ENCODE results near the gene NTPCR.
"Not testable (repeated sequence)": the region's sequence is repeated elsewhere in the genome, so short reads cannot be mapped to it uniquely, and the experiment has no call there.

Gene NTPCR, protein sequence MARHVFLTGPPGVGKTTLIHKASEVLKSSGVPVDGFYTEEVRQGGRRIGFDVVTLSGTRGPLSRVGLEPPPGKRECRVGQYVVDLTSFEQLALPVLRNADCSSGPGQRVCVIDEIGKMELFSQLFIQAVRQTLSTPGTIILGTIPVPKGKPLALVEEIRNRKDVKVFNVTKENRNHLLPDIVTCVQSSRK

GRCh38 chr1:232950197-232951176, at the start of gene NTPCR:
Gene NTPCR (plus strand): TSS chr1:232950611. CDS start chr1:232950711, 100 bp downstream.
- DNase-seq (ENCODE audit: low read depth), result peak; percentile 93

- DNase-seq (ENCODE audit: low read depth), result no peak
These were observed 49.6 kb upstream of the NTPCR start for GRCh38 chr1:232900818-232901217.

GRCh38 chr1:232901255-232901654, 49.2 kb upstream of the NTPCR start:
- no peak for DNase-seq (ENCODE audit: low read depth)

GRCh38 chr1:232902774-232903350, 47.5 kb upstream of the NTPCR start:
- no peak for DNase-seq (ENCODE audit: low read depth)

- DNase-seq (ENCODE audit: low read depth), result no peak
These were observed 46.3 kb upstream of the NTPCR start for GRCh38 chr1:232904131-232904530.

DNA sequence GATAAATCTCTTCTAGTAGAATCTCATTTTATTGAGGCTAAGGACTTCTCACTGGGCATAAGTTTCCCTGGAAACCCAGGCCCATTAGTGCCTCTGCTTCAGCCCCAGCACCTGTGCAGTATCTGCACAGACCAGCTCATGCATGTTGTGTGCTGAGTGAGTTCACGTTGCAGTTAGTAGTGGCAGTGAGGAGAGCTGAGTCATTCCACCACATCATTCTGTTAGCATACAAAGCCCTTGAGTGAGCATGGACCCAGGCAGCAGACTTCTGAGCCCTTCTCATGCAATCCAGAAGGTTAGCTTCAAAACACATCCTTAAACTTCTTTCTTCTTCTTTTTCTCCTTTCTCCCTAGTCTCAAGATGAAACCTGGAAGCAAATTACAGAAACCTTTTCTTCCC, 45.8 kb upstream of the NTPCR start:
- no peak for DNase-seq (ENCODE audit: low read depth)

- DNase-seq (ENCODE audit: low read depth), result no peak
These were observed 44.9 kb upstream of the NTPCR start for GRCh38 chr1:232905331-232906034.

DNA sequence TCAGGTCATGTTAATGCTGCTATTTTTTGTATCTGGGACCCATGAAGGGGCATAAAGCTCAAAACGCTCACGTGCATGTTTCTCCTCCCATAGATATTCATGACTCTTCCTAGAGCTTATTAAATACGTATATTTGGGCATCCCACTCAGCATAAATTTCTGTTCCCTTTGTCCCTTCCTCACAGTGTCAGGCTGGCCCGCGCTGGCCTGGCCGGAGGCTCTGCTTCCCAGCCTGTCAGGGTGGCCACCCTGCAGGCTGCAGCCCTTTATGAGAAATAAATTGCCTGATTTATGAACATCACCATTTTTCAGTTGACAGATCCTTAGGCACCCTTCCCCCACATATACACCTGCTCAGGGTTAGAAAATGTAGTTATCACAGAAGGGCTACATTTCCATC, 44.0 kb upstream of the NTPCR start:
- no peak for DNase-seq (ENCODE audit: low read depth)

DNA sequence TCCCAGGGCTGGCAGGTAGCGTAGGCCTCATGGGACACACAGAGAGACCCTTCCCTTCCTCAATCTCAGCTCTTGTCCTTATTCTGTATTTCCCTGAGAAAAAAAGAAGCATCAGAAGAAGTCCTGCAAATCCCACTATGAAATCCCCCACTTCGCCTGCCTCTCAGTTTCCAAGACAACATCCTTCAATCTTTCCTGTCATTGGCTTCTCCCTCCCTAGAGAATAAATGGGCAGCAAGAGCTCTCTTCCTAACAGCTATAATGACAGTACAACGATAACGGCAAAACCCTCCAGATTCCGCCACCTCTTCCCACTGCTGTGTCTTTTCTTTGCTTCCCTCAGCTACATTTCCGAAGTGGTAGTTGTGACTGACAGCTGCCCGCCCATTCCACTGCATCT, 41.6 kb upstream of the NTPCR start:
- DNase-seq (ENCODE audit: low read depth), result no peak

GRCh38 chr1:232909752-232910151, 40.7 kb upstream of the NTPCR start:
- DNase-seq (ENCODE audit: low read depth), result no peak

DNA sequence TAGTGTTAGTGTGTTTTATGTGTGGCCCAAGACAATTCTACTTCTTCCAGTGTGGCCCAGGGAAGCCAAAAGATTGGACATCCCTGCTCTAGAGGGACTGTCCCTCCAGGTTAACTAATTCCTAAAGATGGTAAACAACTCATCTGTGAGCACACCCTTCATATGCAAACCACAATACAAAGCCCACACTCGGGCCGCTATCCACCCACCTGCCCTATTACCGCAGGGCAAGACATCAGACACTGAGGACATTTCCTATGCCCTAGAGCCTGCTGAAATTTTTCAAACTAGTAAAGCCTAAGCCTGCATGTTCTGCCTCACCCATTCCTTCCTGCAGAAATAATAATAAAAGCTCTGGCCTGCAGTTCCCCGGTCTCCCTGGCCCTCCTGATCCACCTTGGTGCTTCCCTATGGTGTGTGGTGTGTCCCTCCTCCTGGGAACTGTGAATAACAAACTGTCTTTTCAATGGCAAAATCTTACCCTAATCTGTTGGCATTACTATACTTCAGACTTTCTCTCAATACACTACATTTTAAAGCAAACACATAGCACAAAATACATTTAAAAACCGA, 39.3 kb upstream of the NTPCR start:
- no peak for DNase-seq (ENCODE audit: low read depth)

DNA sequence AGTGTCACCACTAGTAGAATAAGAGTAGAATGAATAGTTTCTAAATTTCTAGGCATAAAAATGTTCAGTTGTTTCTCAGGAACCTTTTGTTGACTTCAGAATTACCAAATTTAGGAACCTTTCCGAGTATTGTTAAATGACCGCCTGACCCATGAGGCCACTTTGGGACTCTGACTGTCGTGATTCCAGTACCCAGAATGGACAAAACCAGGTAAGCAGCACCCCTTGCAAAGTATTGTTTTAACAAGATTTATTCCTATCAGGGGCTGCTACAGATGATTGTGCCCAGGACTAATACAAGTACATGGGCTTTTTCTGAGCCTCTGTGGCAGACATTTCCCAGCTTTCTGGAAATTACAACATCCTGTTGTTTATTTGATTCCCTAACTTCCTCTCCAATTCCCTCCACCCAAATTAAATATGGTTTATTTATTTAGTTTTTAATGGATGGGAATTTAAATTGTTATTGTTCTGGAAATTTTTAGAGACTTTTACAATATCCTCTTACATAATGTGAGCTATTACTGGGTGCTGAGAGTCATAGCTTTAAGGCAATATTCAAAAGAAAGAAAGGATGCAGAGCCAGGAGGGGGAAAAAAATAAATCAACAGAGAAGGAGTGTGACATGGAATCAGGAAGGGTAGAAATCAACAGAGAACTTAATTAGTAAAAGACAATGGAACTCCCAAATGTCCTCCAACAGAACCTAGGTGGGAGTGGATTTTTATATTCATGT, 37.4 kb upstream of the NTPCR start:
- DNase-seq (ENCODE audit: low read depth), result no peak

DNA sequence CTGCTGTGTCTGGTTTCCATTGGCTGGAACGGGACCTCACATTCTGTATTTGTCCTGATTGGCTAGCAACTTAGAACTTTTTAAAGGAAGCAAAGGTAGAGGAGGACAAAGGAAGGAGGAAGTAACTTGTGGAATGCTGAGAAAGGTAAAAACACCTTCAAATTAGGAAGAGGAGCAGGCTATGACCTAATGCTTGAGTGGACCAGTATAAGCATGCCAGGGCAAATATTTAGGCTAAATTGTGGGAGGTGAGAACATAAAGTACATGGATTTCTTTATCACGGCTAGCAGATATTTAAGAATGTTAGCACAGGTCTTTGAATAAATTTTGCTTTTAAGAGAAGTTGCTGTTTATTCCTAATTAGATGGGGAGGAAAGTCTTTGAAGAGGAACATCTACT, 36.1 kb upstream of the NTPCR start:
- not testable (repeated sequence) for DNase-seq (ENCODE audit: low read depth)

DNA sequence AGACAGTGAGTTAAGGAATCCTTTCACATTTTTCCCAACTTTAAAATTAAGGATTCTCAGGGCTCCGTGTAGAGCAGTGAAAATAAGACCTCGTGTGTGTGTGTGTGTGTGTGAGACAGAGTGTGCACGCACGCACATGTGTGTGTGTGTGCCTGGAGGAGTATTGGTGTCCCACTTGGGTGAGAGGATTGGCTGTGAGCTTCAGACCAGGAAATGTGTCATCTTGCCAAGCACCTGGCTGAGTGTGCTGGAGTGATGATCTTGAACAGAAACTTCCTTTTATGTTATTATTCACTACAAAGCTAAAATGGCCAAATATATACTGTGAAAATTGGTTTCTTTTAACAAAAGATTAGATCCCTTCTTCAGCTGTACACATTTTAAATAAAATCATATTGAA, 35.2 kb upstream of the NTPCR start:
- DNase-seq (ENCODE audit: low read depth), result no peak

GRCh38 chr1:232917053-232917452, 33.4 kb upstream of the NTPCR start:
- DNase-seq (ENCODE audit: low read depth), result no peak

- no peak for DNase-seq (ENCODE audit: low read depth)
These were observed 29.0 kb upstream of the NTPCR start for GRCh38 chr1:232921381-232921780.

DNA sequence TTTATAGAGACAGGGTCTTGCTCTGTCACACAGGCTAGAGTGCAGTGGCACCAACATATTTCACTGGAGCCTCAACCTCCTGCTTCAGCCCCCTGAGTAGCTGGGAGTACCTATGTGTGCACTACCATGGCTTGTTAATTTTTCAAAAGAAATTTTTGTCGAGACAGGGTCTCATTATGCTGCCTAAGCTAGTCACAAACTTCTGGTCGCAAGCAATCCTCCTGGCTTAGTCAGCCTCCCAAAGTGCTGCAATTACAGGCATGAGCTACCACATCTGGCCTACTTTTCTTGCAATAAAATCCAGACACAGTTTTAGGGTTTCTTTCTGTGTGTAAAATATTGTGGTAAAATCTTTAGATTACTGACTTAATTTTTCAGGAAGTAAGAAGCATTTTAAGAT, 27.9 kb upstream of the NTPCR start:
- no peak for DNase-seq (ENCODE audit: low read depth)

- no peak for DNase-seq (ENCODE audit: low read depth)
These were observed 26.5 kb upstream of the NTPCR start for GRCh38 chr1:232923739-232924386.

GRCh38 chr1:232924874-232925273, 25.5 kb upstream of the NTPCR start:
- no peak for DNase-seq (ENCODE audit: low read depth)

GRCh38 chr1:232925421-232926220, 24.8 kb upstream of the NTPCR start:
- DNase-seq (ENCODE audit: low read depth), result no peak

All from activated T-helper 1 cell treated with Interleukin-2 at 50 U/mL for 16 hours (primary cell).